OCI-LY3 (cell line): Measurements from ENCODE around the gene UNC79.

Experiments used
- EZH2phosphoT487 ChIP-seq: fragments of 200-600 bp; shearing (Covaris generic); IDR thresholded peaks from 2 replicates; pipeline ENCODE4 v1.6.1; 2018; ENCODE audit warnings: antibody characterized with exemption, mixed run types, low read depth
- TF ChIP-seq, protein P1 (sequence below): fragments of 200-600, 300-600 bp; sonication (generic); IDR thresholded peaks from 2 replicates; pipeline ENCODE4 v1.5.1; 2014; ENCODE audit warnings: antibody characterized with exemption, low read length, low read depth

DNA sequence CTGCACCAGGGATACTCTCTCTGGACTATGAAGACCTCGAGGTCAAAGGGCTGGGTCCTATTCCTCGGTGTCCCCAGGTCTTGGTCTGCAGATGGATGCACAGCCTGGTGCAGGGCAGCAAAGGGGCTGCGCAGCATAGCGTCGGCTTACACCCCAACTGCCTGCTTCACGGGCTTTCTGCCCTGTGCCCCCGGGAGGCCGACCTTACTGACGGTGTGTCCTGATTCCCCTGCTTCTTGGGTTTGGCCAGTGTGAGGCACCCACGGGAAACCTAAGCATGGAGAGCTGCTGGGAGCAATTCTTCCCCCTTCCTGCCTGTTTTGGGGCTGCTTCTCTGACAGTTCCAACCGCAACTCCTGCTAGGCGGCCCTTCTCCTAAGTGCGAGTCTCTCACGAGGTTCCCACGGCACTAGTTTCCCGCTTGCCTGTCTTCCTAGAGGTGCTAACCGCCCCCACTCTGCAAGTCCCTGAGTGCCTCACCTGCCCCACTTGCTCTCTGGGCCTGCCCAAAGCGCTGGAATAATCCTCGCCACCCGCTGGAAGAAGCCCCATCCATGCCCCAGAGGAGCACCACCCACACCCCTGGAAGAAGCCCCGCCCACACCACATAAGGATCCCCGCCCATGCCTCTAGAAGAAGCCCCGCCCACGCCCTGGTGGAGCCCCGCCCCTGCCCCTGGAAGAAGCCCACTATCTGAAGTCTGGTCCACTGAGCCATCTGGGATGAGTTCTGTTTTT is 303.5 kb downstream of the UNC79 start:
- TF ChIP-seq, protein P1, sequence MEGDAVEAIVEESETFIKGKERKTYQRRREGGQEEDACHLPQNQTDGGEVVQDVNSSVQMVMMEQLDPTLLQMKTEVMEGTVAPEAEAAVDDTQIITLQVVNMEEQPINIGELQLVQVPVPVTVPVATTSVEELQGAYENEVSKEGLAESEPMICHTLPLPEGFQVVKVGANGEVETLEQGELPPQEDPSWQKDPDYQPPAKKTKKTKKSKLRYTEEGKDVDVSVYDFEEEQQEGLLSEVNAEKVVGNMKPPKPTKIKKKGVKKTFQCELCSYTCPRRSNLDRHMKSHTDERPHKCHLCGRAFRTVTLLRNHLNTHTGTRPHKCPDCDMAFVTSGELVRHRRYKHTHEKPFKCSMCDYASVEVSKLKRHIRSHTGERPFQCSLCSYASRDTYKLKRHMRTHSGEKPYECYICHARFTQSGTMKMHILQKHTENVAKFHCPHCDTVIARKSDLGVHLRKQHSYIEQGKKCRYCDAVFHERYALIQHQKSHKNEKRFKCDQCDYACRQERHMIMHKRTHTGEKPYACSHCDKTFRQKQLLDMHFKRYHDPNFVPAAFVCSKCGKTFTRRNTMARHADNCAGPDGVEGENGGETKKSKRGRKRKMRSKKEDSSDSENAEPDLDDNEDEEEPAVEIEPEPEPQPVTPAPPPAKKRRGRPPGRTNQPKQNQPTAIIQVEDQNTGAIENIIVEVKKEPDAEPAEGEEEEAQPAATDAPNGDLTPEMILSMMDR = no peak
- TF ChIP-seq EZH2phosphoT487 = no peak
